Peyer's patch (tissue), 4 donors: ENCODE data around the gene HJURP.

Experiments used
- POLR2A ChIP-seq, 2 donors: fragments of 450-650 bp; IDR thresholded peaks; one replicate each; pipeline ENCODE4 v1.5.1; 2017; ENCODE audit warnings: antibody characterized with exemption in 2 of 2, mild to moderate bottlenecking in 2 of 2, moderate library complexity in 2 of 2
- TF ChIP-seq, protein P1 (sequence below), 6 experiments: fragments of 450-650 bp in 4 of 6; fragments of 200-600 bp in 2 of 6; sonication (generic) in 1 of 6; IDR thresholded peaks; one replicate each; pipeline ENCODE4 v1.5.1; 2017 to 2019; ENCODE audit warnings: antibody characterized with exemption in 6 of 6, mild to moderate bottlenecking in 3 of 6, moderate library complexity in 1 of 6

DNA sequence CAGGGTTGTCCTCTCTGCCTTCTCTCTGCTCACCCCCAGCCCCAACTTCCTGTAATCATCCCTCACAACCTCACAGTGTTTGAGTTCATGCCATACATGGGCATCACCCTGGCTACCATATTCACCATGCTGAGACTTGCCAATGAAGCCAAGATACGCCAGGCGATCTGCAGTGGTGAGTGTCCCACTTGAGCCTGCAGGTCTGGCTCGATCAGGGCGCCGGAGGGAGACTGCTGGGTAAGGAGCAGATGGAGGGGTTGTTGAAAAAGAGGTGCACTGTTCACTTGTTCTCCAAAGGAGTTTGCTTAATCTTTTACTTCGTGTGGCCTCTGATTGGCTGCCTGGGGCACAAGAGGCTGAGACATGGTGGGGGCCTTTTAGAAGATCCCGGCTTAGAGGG lies 61.6 kb downstream of the HJURP start:
- TF ChIP-seq, protein P1, sequence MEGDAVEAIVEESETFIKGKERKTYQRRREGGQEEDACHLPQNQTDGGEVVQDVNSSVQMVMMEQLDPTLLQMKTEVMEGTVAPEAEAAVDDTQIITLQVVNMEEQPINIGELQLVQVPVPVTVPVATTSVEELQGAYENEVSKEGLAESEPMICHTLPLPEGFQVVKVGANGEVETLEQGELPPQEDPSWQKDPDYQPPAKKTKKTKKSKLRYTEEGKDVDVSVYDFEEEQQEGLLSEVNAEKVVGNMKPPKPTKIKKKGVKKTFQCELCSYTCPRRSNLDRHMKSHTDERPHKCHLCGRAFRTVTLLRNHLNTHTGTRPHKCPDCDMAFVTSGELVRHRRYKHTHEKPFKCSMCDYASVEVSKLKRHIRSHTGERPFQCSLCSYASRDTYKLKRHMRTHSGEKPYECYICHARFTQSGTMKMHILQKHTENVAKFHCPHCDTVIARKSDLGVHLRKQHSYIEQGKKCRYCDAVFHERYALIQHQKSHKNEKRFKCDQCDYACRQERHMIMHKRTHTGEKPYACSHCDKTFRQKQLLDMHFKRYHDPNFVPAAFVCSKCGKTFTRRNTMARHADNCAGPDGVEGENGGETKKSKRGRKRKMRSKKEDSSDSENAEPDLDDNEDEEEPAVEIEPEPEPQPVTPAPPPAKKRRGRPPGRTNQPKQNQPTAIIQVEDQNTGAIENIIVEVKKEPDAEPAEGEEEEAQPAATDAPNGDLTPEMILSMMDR (IDR thresholded peaks at IDR 0.05): no peak
- TF ChIP-seq POLR2A (IDR thresholded peaks at IDR 0.05): no peak
